H4 (cell line): ENCODE data around the gene ADGRE3. TPM values are rescaled to one million over a fixed set of nuclear protein-coding genes. Genes with fewer than 3 reads are reported as not detected.

Experiments used
- DNase-seq: peaks from one replicate; pipeline ENCODE4 v3.0.0-alpha.2; 2015; ENCODE audit warnings: low spot score
- total RNA-seq: library from RNA; depleted of rRNA; stranded (reverse); fragments of >200 nt; shearing (Covaris generic); gene quantifications from 2 replicates; pipeline ENCODE4 v1.2.3, GENCODE V29; 2014; rRNA removed

ADGRE3 gene
- not detected in 2 replicates for total RNA-seq

DNA sequence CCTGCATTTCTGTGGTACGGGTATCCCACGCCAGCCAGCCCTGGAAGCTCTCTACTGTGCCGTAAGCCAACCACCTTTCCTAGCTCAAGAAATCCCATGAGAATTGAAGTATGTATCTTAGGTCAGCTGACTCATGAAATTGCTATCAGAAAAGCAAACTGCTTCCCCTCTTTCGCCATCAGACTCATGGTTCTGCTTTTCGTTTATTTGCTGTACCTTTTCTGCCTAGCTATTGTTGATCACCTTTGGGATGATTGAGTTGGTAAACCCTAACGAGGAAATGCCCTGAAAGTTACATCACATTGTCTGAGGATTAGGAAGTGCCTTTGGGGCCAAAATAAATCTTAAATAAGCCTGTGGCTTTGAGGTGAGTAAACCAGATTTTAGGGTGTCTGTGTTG, at the start of gene ADGRE3:
TSS of gene ADGRE3 (minus strand) at position 81 of the 400 bp plus-strand sequence. CDS start at position 7, 74 bp downstream.
- no peak for DNase-seq

GRCh38 chr19:14722127-14722526, 47.5 kb upstream of the ADGRE3 start:
- DNase-seq: no peak

GRCh38 chr19:14719162-14719561, 44.5 kb upstream of the ADGRE3 start:
- no peak for DNase-seq

GRCh38 chr19:14718522-14719116, 44.0 kb upstream of the ADGRE3 start:
- DNase-seq: no peak

- DNase-seq: no peak
Observed at GRCh38 chr19:14715841-14716240, 41.2 kb upstream of the ADGRE3 start.

DNA sequence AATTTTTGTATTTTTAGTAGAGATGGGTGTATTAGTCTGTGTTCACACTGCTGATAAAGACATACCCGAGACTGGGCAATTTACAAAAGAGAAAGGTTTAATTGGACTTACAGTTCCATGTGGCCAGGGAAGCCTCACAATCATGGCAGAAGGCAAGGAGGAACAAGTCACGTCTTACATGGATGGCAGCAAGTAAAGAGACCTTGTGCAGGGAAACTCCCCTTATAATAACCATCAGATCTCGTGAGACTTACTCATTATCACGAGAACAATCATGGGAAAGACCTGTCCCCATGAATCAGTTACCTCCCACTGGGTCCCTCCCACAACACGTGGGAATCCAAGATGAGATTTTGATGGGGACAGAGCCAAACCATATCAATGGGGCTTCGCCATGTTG, 29.8 kb upstream of the ADGRE3 start:
- DNase-seq: no peak

DNA sequence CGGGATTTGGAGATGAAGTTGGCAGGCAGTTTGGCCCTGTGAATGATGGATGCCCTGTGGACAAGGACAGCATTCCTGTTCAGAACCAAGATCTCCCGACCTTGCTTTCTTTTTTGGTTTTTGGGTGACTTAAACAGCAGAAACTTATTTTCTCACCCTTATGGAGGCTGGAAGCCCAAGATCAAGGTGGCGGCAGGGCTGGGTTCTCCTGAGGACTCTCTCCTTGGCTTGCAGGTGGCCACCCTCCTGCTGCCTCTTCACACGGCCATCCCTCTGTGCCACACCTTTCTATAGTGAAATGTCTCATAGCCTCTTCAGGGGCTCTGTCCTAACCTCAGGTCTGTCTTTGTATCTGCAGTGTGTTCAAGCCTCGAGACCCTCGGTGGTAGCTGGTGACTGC, 29.2 kb upstream of the ADGRE3 start:
- no peak for DNase-seq

- no peak for DNase-seq
Observed at GRCh38 chr19:14700711-14701375, 26.2 kb upstream of the ADGRE3 start.

DNA sequence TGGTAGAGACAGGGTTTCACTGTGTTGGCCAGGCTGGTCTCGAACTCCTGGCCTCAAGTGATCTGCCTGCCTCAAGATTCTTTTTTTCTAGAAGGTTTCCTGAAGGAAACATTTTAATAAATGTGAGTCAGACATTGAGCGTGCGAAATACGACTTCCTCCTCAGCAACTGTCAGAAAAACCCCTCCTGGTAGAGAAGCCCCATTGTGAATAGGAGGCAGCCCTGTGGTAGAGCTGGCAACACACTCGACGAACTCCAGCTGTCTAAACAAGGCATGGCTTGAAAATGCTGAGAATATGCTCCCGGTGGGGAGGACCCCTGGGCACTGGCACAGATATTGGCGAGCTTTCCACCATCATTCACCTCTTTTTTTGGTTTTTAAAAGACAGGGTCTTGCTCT, 25.0 kb upstream of the ADGRE3 start:
- no peak for DNase-seq

DNA sequence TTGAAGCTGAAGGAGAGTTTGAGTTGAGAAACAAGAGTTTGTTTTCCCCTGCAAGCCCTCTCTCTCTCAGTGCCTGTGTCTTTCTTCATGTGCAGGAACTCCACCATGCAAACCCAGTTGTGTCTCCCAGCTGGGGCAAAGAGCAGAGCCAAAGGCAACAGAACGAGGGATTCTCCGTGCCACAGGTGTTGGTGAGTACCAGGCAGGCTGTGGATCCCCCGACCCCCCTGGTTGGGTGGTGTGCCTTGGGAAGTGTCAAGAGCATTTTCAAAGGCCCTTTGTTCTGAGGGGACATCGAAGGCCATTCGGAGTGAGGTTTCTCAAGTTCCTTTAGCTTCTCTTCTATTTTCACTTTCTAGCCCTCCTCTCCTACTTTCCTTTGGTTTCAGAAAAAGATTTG, 20.8 kb upstream of the ADGRE3 start:
- DNase-seq: no peak

DNA sequence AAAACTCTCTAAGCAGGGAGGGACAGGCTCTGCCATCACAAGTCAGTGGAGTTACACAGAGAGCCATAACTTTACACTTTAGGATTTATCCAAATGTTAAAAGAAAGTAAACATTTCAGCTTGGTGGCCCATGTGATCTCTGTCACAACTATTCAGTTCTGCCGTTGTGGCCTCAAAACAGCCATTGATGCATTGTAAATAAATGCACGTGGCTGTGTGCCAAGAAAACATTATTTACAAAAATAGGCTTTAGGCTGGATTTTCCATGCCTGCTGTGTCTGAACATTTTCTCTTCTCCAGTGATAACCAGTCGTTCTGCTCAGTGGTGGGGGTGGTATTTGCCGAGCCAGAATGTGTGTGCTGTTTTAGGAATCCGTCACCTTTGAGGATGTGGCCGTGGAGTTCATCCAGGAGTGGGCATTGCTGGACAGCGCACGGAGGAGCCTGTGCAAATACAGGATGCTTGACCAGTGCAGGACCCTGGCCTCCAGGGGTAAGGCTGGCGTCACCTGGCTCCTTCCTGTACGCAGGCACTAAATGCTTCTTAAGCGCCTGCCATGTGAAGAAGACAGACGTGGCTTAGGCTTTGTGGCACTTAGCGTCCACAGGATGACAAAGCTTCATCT, 20.1 kb upstream of the ADGRE3 start:
- DNase-seq: no peak

- DNase-seq: peak; percentile 86
Observed at GRCh38 chr19:14689598-14690503, 15.2 kb upstream of the ADGRE3 start, which contains the start of gene ZNF333. ZNF333 (plus strand) TSS chr19:14690048; CDS start chr19:14693492, 3,444 bp downstream.

DNA sequence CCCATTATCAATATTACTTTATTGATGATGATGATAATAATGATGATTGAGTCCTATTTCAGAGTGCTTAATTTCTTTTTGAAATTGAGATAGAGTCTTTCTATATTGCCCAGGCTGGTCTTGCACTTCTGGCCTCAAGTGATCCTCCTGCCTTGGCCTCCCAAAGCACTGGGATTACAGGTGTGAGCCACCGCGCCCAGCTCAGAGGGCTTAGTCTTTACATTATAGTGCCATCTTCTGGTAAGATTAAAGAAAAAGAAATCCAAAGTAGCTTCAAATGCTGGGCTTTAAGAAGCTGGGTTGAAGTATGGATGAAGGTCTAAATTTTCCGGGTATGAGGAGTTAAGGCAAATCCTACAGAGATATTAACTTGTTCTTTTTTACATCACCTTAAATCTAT, 11.8 kb upstream of the ADGRE3 start:
- DNase-seq: no peak

DNA sequence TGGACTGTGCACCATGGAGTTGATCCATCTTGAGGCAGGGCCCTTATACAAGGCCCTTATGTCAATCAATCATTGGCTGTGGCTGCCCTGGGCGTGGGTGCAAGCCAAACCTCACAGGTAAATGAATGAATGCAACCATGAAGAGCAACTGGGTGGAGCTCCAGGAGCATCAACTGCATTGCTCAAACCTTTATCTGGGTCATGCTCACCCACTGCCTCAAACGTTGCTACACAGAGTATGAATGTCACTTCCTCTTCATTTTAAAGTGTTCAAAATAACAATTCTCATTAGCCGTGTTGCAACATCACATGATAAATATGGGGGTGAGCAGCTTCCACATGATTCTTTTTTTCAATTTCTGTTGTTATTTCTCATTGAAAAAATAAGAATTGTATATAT, 8.8 kb upstream of the ADGRE3 start:
- DNase-seq: no peak

GRCh38 chr19:14682084-14682483, 7.4 kb upstream of the ADGRE3 start:
- no peak for DNase-seq

DNA sequence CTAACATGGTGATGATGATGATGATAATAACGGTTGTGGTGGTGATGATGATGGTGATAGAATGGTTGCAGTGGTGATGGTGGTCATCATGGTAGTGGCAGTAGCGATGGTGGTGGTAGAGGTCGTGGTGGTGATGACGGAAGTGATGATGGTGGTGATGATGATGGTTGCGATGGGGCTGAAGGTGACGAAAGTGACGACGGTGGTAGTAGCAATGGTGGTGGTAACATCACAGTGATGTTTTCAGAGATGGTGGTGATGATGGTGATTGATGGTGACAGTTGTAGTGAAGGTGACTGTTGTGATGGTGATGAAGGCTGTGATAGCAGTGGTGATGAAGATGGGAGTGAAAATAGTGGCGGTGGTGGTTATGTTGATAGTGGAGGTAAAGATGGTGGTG, 3.6 kb upstream of the ADGRE3 start:
- no peak for DNase-seq

DNA sequence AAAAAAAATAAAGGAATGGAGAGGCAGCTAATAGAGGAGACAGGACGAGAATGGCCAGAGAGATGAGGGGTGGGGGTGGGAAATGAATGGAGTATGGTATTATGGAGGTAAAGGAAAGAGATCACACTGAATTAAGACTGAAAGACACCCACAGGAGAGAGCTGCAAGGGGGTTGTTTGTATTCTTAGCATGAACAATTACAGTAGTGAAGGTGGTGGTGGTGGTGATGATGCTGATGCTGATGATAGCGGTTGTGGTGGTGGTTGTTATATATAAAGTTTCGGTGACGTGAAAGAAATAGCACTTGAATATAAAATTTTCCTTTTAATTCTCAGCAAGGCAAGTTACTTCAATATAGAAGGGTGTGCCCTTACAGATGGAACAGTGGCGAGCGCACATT, 2.8 kb upstream of the ADGRE3 start:
- no peak for DNase-seq

GRCh38 chr19:14676762-14677161, 2.1 kb upstream of the ADGRE3 start:
- DNase-seq: no peak

DNA sequence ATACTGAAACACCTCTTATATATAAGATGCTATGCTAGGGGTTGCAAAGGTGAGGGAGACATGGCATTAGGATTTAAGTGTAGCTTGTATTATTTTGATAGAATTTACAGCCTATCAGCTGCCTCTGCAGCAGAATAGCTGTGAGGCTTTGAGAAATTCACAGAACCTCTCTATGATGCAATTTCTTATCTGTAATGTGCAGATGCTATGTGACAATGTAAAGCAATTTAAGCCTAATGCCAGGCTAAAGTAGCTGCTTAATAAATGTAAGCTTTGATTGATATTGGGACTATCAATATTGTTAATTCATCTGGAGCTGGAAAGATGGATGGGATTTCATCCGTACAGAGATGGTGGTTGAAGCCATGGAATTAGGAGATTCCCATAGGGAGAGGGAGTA, 1.6 kb downstream of the ADGRE3 start:
- DNase-seq: no peak

- no peak for DNase-seq
Observed at GRCh38 chr19:14672188-14672872, 2.3 kb downstream of the ADGRE3 start.

- no peak for DNase-seq
Observed at GRCh38 chr19:14670408-14670807, 4.2 kb downstream of the ADGRE3 start.

DNA sequence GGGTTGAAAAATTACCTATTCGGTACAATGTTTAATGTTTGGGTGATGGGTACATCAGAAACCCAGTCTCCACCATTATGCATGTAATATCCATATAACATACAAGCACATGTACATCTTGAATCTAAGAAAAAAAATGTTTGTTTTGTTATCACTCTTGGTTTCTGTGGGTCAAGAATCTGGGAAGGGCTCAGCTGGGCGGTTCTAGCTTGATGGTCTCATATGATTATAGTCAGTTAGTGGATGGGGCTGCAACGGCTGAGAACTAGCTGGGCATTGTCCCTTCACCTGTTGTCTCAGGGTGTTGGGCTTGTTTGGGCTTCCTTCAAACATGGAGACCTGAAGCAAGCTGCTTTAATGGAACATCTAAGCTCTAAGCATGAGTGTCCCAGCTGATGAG, 4.7 kb downstream of the ADGRE3 start:
- DNase-seq: no peak
